ENCODE results near the gene PPP4R4.

DNA sequence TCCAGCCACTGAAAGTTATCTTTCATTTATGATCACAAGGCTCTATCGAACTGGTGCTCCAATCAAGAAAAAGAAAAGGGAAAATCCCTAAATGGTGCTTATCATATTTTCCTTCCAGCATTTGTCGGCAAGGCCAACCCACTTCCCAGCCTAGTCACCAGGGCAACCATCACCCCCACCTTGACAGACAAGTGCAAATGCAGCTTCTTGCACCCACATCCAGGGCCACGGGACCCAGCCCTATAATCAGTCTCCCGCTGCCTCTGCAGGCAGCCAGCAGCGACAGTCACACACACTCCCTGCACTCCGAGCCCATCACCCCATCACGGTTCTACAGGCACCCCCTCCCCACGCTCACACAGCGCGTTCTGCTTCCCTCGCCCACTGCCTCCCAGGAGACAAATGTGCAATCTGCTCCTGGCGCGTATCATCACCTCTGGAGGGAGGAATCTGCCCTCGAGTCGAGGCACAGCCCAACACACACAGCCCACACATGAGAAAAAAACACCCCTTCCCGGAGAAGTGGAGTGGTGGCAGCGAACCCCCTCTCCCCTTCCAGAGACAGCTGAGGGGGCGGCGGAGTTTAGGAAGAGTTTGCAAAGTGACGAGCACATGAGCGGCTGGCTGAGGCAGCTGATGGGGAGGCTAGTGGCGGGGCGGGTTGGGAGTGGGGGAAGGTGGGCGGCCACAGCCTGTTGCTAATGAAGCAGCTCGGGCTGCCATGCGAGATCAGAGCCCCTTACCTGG lies 9.3 kb upstream of the PPP4R4 start:
- TF ChIP-seq, protein P1, sequence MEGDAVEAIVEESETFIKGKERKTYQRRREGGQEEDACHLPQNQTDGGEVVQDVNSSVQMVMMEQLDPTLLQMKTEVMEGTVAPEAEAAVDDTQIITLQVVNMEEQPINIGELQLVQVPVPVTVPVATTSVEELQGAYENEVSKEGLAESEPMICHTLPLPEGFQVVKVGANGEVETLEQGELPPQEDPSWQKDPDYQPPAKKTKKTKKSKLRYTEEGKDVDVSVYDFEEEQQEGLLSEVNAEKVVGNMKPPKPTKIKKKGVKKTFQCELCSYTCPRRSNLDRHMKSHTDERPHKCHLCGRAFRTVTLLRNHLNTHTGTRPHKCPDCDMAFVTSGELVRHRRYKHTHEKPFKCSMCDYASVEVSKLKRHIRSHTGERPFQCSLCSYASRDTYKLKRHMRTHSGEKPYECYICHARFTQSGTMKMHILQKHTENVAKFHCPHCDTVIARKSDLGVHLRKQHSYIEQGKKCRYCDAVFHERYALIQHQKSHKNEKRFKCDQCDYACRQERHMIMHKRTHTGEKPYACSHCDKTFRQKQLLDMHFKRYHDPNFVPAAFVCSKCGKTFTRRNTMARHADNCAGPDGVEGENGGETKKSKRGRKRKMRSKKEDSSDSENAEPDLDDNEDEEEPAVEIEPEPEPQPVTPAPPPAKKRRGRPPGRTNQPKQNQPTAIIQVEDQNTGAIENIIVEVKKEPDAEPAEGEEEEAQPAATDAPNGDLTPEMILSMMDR (conservative IDR thresholded peaks at IDR 0.05; ENCODE audit: low read depth, low read length) = no peak
- TF ChIP-seq POLR2A (IDR thresholded peaks at IDR 0.05; ENCODE audit: low read depth, low read length) = no peak
- TF ChIP-seq MAFK (IDR thresholded peaks at IDR 0.05; ENCODE audit: low read depth, low read length) = no peak
- TF ChIP-seq BHLHE40 (IDR thresholded peaks at IDR 0.05; ENCODE audit: low read depth, low read length) = no peak
- TF ChIP-seq, protein P2, sequence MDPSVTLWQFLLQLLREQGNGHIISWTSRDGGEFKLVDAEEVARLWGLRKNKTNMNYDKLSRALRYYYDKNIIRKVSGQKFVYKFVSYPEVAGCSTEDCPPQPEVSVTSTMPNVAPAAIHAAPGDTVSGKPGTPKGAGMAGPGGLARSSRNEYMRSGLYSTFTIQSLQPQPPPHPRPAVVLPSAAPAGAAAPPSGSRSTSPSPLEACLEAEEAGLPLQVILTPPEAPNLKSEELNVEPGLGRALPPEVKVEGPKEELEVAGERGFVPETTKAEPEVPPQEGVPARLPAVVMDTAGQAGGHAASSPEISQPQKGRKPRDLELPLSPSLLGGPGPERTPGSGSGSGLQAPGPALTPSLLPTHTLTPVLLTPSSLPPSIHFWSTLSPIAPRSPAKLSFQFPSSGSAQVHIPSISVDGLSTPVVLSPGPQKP (IDR thresholded peaks at IDR 0.05; ENCODE audit: borderline replicate concordance, low read depth, low read length) = no peak
- no peak for TF ChIP-seq RCOR1 (IDR thresholded peaks at IDR 0.05; ENCODE audit: insufficient replicate concordance, low read length)
- no peak for TF ChIP-seq RAD21 (IDR thresholded peaks at IDR 0.05; ENCODE audit: low read length)
- no peak for TF ChIP-seq MAZ (IDR thresholded peaks at IDR 0.05; ENCODE audit: borderline replicate concordance, low read depth, low read length)
- no peak for TF ChIP-seq NFE2L2 (IDR thresholded peaks at IDR 0.05; ENCODE audit: low read depth, low read length)

Measured in IMR-90 (cell line).